ENCODE data around the gene HGFAC.

Gene HGFAC

GRCh38 chr4:3492741-3493719, 51.3 kb downstream of the HGFAC start:
- no peak for DNase-seq

- DNase-seq, result no peak
These were observed 52.1 kb downstream of the HGFAC start for GRCh38 chr4:3493720-3494461.

GRCh38 chr4:3494462-3494871, 52.7 kb downstream of the HGFAC start:
- no peak for DNase-seq

- no peak for DNase-seq
These were observed 53.6 kb downstream of the HGFAC start for GRCh38 chr4:3495204-3495975.

- DNase-seq, result no peak
These were observed 54.3 kb downstream of the HGFAC start for GRCh38 chr4:3496021-3496420.

GRCh38 chr4:3497095-3497494, 55.3 kb downstream of the HGFAC start:
- no peak for DNase-seq

GRCh38 chr4:3497523-3498389, 56.0 kb downstream of the HGFAC start:
- DNase-seq, result no peak

GRCh38 chr4:3498407-3498806, 56.6 kb downstream of the HGFAC start:
- DNase-seq, result no peak
